ENCODE results near the gene EXD1.

DNA sequence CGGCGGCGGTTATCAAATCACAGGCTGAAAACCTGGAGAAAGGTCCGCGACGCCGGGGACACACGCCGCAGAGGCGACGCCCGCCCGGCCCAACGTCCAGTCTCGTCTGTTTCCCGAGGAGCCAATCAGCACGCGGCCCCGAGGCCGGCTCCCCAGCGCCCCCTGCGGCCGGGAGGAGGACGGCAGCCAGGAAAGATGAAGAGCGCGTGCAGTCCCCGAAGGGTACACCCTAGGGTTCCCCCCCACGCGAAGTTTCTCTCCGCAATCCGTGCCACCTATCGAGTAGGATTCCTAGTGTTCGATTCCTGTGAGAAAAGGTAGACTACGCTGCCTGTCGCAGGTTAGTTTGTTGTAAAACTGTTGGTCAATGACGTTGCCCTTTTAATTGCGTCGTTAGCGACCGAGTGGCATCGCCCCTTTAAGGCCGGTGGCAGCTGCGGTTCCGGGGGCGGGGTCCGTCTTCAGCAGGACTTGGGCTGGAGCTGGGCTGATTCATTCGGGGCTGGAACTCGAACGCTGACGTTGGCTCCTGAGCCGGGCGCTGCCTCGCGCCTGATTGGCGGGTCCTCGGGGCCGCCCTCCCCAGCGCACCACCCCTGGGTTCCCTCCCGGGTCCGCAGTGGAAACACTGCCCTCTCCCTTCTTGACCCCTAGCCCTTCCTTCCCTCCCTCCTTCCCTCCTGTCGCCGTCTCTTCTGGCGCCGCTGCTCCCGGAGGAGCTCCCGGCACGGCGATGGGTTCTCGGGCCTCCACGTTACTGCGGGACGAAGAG is at the start of gene EXD1, which contains the start of gene CHP1:
- TF ChIP-seq, protein P1, sequence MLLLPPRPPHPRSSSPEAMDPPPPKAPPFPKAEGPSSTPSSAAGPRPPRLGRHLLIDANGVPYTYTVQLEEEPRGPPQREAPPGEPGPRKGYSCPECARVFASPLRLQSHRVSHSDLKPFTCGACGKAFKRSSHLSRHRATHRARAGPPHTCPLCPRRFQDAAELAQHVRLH (CRISPR knock-in tag; IDR thresholded peaks at IDR 0.05; ENCODE audit: borderline replicate concordance, low read depth) = peak; percentile 86; the same call in 1 of the 2 replicates
- TF ChIP-seq ELF4 (CRISPR knock-in tag; IDR thresholded peaks at IDR 0.05; ENCODE audit: borderline replicate concordance) (peak; percentile 67; the same call in 1 of the 2 replicates), SIN3B (IDR thresholded peaks at IDR 0.05; ENCODE audit: low read length) (0 out of 2 replicates have a peak, but pooled peaks have one; percentile 61), ZNF547 (CRISPR knock-in tag; IDR thresholded peaks at IDR 0.05) (peak; percentile 95), ZNF780A (CRISPR knock-in tag; IDR thresholded peaks at IDR 0.05) (no peak; the same call in 1 of the 2 replicates), NFKBIZ (CRISPR knock-in tag; IDR thresholded peaks at IDR 0.05) (peak; percentile 74), ZNF75D (CRISPR knock-in tag; IDR thresholded peaks at IDR 0.05; ENCODE audit: borderline replicate concordance) (peak; percentile 92; the same call in 1 of the 2 replicates), ZNF567 (CRISPR knock-in tag; IDR thresholded peaks at IDR 0.05; ENCODE audit: borderline replicate concordance) (peak; percentile 91; the same call in 1 of the 2 replicates), RAD21 (CRISPR knock-in tag; IDR thresholded peaks at IDR 0.05) (peak; percentile 58; the same call in 1 of the 2 replicates), BHLHE40 (IDR thresholded peaks at IDR 0.05; ENCODE audit: low read length) (peak; percentile 4; the same call in 1 of the 2 replicates)
- TF ChIP-seq, protein P2, sequence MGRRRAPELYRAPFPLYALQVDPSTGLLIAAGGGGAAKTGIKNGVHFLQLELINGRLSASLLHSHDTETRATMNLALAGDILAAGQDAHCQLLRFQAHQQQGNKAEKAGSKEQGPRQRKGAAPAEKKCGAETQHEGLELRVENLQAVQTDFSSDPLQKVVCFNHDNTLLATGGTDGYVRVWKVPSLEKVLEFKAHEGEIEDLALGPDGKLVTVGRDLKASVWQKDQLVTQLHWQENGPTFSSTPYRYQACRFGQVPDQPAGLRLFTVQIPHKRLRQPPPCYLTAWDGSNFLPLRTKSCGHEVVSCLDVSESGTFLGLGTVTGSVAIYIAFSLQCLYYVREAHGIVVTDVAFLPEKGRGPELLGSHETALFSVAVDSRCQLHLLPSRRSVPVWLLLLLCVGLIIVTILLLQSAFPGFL (CRISPR knock-in tag; IDR thresholded peaks at IDR 0.05) = no peak
- TF ChIP-seq, protein P3, sequence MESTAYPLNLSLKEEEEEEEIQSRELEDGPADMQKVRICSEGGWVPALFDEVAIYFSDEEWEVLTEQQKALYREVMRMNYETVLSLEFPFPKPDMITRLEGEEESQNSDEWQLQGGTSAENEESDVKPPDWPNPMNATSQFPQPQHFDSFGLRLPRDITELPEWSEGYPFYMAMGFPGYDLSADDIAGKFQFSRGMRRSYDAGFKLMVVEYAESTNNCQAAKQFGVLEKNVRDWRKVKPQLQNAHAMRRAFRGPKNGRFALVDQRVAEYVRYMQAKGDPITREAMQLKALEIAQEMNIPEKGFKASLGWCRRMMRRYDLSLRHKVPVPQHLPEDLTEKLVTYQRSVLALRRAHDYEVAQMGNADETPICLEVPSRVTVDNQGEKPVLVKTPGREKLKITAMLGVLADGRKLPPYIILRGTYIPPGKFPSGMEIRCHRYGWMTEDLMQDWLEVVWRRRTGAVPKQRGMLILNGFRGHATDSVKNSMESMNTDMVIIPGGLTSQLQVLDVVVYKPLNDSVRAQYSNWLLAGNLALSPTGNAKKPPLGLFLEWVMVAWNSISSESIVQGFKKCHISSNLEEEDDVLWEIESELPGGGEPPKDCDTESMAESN (CRISPR knock-in tag; conservative IDR thresholded peaks at IDR 0.05) = peak; percentile 81
- TF ChIP-seq, protein P4, sequence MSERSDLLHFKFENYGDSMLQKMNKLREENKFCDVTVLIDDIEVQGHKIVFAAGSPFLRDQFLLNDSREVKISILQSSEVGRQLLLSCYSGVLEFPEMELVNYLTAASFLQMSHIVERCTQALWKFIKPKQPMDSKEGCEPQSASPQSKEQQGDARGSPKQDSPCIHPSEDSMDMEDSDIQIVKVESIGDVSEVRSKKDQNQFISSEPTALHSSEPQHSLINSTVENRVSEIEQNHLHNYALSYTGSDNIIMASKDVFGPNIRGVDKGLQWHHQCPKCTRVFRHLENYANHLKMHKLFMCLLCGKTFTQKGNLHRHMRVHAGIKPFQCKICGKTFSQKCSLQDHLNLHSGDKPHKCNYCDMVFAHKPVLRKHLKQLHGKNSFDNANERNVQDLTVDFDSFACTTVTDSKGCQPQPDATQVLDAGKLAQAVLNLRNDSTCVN (CRISPR knock-in tag; IDR thresholded peaks at IDR 0.05; ENCODE audit: borderline replicate concordance) = peak; percentile 73

All from HepG2 (cell line).